IMR-90 (cell line): Measurements from ENCODE around the gene REEP2. TPM values are rescaled to one million over a fixed set of nuclear protein-coding genes. Genes with fewer than 3 reads are reported as not detected.

Experiments used
- ATAC-seq: fragments of 200-7000 bp; cut with Tn5 transposase; 2 replicates; pipeline ENCODE4 v1.9.1; 2020; ENCODE audit warnings: low read depth, mild to moderate bottlenecking, moderate library complexity
- BruUV-seq: library from RNA; stranded (reverse); fragments of 400-500 nt; replicated peaks from 2 replicates; lab custom pipeline; 2021; lab: Mats Ljungman, UMichigan
- CTCF ChIA-PET: fragments of 300-600 bp; formaldehyde crosslinking; extraction: SDS; loops from one replicate; lab custom pipeline; 2021; ENCODE audit warnings: antibody characterized with exemption; lab: Yijun Ruan, JAX
- POLR2A ChIA-PET: fragments of 300-600 bp; sonication (Branson Sonifier 250); formaldehyde crosslinking; loops from one replicate; lab custom pipeline; 2022; ENCODE audit warnings: antibody characterized with exemption; ENCODE audit not compliant: unreplicated experiment; lab: Charles Lee
- DNase-seq: peaks from one replicate; pipeline ENCODE4 v3.0.0; 2013
- H2AFZ ChIP-seq: replicated peaks from 2 replicates; pipeline ENCODE3; 2013; ENCODE audit warnings: low read length, mild to moderate bottlenecking; ENCODE audit not compliant: poor library complexity
- H2AK5ac ChIP-seq: 2 replicates; pipeline ENCODE4 v1.6.1; 2013; ENCODE audit warnings: low read depth, low read length, inconsistent platforms
- H2AK9ac ChIP-seq: replicated peaks from 2 replicates; pipeline ENCODE3; 2013; ENCODE audit warnings: mild to moderate bottlenecking, low read depth, low read length, moderate library complexity; ENCODE audit not compliant: poor library complexity
- H2BK120ac ChIP-seq: 2 replicates; pipeline ENCODE4 v1.6.1; 2013; ENCODE audit warnings: low read depth, low read length, inconsistent platforms
- H2BK15ac ChIP-seq: 3 replicates; pipeline ENCODE4 v1.6.1; 2013; ENCODE audit warnings: low read depth, low read length, inconsistent platforms
- H2BK20ac ChIP-seq: 2 replicates; pipeline ENCODE4 v1.6.1; 2013; ENCODE audit warnings: low read depth, mild to moderate bottlenecking, inconsistent platforms, low read length, moderate library complexity
- H2BK5ac ChIP-seq: 2 replicates; pipeline ENCODE4 v1.6.1; 2013; ENCODE audit warnings: mild to moderate bottlenecking, low read depth, low read length, inconsistent platforms; ENCODE audit not compliant: poor library complexity, severe bottlenecking
- H3K14ac ChIP-seq: replicated peaks from 2 replicates; pipeline ENCODE4 v1.6.1; 2013; ENCODE audit warnings: low read depth, low read length, inconsistent platforms
- H3K18ac ChIP-seq: 2 replicates; pipeline ENCODE4 v1.6.1; 2013; ENCODE audit warnings: low read depth, low read length, control low read depth
- H3K23ac ChIP-seq: 2 replicates; pipeline ENCODE4 v1.6.1; 2013; ENCODE audit warnings: low read depth, low read length, inconsistent platforms
- H3K27ac ChIP-seq: 2 replicates; pipeline ENCODE4 v1.5.1; 2013; ENCODE audit warnings: mild to moderate bottlenecking, control low read depth, low read length; ENCODE audit not compliant: insufficient read depth
- H3K27me3 ChIP-seq: 2 replicates; pipeline ENCODE4 v1.6.1; 2013; ENCODE audit warnings: low read length; ENCODE audit not compliant: control insufficient read depth, insufficient read depth
- H3K36me3 ChIP-seq: 2 replicates; pipeline ENCODE4 v1.6.1; 2013; ENCODE audit warnings: low read length, mixed read lengths; ENCODE audit not compliant: control insufficient read depth, insufficient read depth
- H3K4ac ChIP-seq: 2 replicates; pipeline ENCODE4 v1.6.1; 2013; ENCODE audit warnings: low read depth, low read length, inconsistent platforms
- H3K4me1 ChIP-seq: 2 replicates; pipeline ENCODE4 v1.6.1; 2013; ENCODE audit warnings: low read length, mixed read lengths; ENCODE audit not compliant: control insufficient read depth, insufficient read depth
- H3K4me2 ChIP-seq: 2 replicates; pipeline ENCODE4 v1.6.1; 2013; ENCODE audit warnings: low read depth, mild to moderate bottlenecking, control low read depth, low read length, moderate library complexity
- H3K4me3 ChIP-seq: 2 replicates; pipeline ENCODE4 v1.5.1; 2013; ENCODE audit warnings: low read depth, mild to moderate bottlenecking, control low read depth, low read length, moderate library complexity; ENCODE audit not compliant: insufficient read depth
- H3K56ac ChIP-seq: 2 replicates; pipeline ENCODE4 v1.6.1; 2013; ENCODE audit warnings: low read length, inconsistent platforms; ENCODE audit not compliant: insufficient read depth; ENCODE audit errors: extremely low read depth
- H3K79me1 ChIP-seq, 2 experiments: 2 replicates each; pipeline ENCODE4 v1.6.1; 2013; ENCODE audit warnings: low read length in 2 of 2, inconsistent platforms in 1 of 2, low read depth in 1 of 2
- H3K9ac ChIP-seq: 2 replicates; pipeline ENCODE4 v1.6.1; 2013; ENCODE audit warnings: low read depth, low read length, control low read depth
- H3K9me1 ChIP-seq: 2 replicates; pipeline ENCODE4 v1.6.1; 2013; ENCODE audit warnings: low read length, inconsistent platforms; ENCODE audit not compliant: insufficient read depth
- H3K9me3 ChIP-seq: 2 replicates; pipeline ENCODE4 v1.6.1; 2013; ENCODE audit warnings: low read length; ENCODE audit not compliant: control insufficient read depth, insufficient read depth
- H4K20me1 ChIP-seq: 2 replicates; pipeline ENCODE4 v1.6.1; 2013; ENCODE audit warnings: low read length, inconsistent platforms; ENCODE audit not compliant: insufficient read depth
- H4K5ac ChIP-seq: 2 replicates; pipeline ENCODE4 v1.6.1; 2013; ENCODE audit warnings: mild to moderate bottlenecking, low read depth, low read length, control low read depth
- H4K8ac ChIP-seq, 2 experiments: 2 replicates each; pipeline ENCODE4 v1.6.1; 2013; ENCODE audit warnings: low read depth in 2 of 2, low read length in 2 of 2, control low read depth in 1 of 2, inconsistent platforms in 1 of 2
- H4K91ac ChIP-seq: 2 replicates; pipeline ENCODE4 v1.6.1; 2013; ENCODE audit warnings: low read depth, low read length, inconsistent platforms; ENCODE audit not compliant: insufficient read depth
- BHLHE40 ChIP-seq: fragments of 150-350 bp; IDR thresholded peaks from 2 replicates; pipeline ENCODE4 v1.6.1; 2016; ENCODE audit warnings: mild to moderate bottlenecking, low read depth, low read length
- CEBPB ChIP-seq: IDR thresholded peaks from 2 replicates; pipeline ENCODE4 v1.6.1; 2012; ENCODE audit warnings: low read depth, low read length, improper control_type of control experiment
- CHD1 ChIP-seq: IDR thresholded peaks from 2 replicates; pipeline ENCODE4 v1.6.1; 2012; ENCODE audit warnings: low read depth, low read length, improper control_type of control experiment
- CTCF ChIP-seq: conservative IDR thresholded peaks from 2 replicates; pipeline ENCODE4 v1.5.1; 2012; ENCODE audit warnings: mild to moderate bottlenecking, low read depth, low read length, improper control_type of control experiment
- ELK1 ChIP-seq: fragments of 150-350 bp; IDR thresholded peaks from 2 replicates; pipeline ENCODE4 v1.6.1; 2016; ENCODE audit warnings: low read depth, mild to moderate bottlenecking, low read length, moderate library complexity, borderline replicate concordance
- FOS ChIP-seq: fragments of 150-350 bp; IDR thresholded peaks from 2 replicates; pipeline ENCODE4 v1.6.1; 2016; ENCODE audit warnings: low read depth, low read length
- MAFK ChIP-seq: IDR thresholded peaks from 2 replicates; pipeline ENCODE4 v1.6.1; 2012; ENCODE audit warnings: low read depth, low read length, improper control_type of control experiment
- MAZ ChIP-seq: IDR thresholded peaks from 2 replicates; pipeline ENCODE4 v1.6.1; 2012; ENCODE audit warnings: low read depth, mild to moderate bottlenecking, low read length, improper control_type of control experiment, moderate library complexity, borderline replicate concordance
- MXI1 ChIP-seq: IDR thresholded peaks from 2 replicates; pipeline ENCODE4 v1.6.1; 2012; ENCODE audit warnings: low read depth, mild to moderate bottlenecking, low read length, moderate library complexity, borderline replicate concordance
- NFE2L2 ChIP-seq: fragments of 150-350 bp; IDR thresholded peaks from 2 replicates; pipeline ENCODE4 v1.6.1; 2016; ENCODE audit warnings: low read depth, mild to moderate bottlenecking, low read length
- POLR2A ChIP-seq: IDR thresholded peaks from 2 replicates; pipeline ENCODE4 v1.6.1; 2012; ENCODE audit warnings: mild to moderate bottlenecking, low read depth, low read length
- RAD21 ChIP-seq: IDR thresholded peaks from 2 replicates; pipeline ENCODE4 v1.6.1; 2012; ENCODE audit warnings: low read length, improper control_type of control experiment
- RCOR1 ChIP-seq: IDR thresholded peaks from 2 replicates; pipeline ENCODE4 v1.6.1; 2012; ENCODE audit warnings: mild to moderate bottlenecking, low read length, improper control_type of control experiment; ENCODE audit not compliant: insufficient replicate concordance
- RFX5 ChIP-seq: IDR thresholded peaks from 2 replicates; pipeline ENCODE4 v1.8.0; 2012; ENCODE audit warnings: low read depth, mild to moderate bottlenecking, low read length, moderate library complexity
- SMC3 ChIP-seq: fragments of 150-350 bp; IDR thresholded peaks from 2 replicates; pipeline ENCODE4 v1.6.1; 2016; ENCODE audit warnings: low read depth, mild to moderate bottlenecking, antibody characterized with exemption, low read length, moderate library complexity
- USF2 ChIP-seq: fragments of 150-350 bp; IDR thresholded peaks from 2 replicates; pipeline ENCODE4 v1.6.1; 2017; ENCODE audit warnings: mild to moderate bottlenecking, antibody characterized with exemption, low read length, low read depth
- WGBS, 2 experiments: methylation state at CpG; one replicate each; pipeline versions ENCODE4 v1.1.5 to v1.1.7; 2013; ENCODE audit warnings: missing lambda C conversion rate in 2 of 2; ENCODE audit not compliant: insufficient read length in 1 of 2; ENCODE audit errors: extremely low coverage in 2 of 2; 5-methylcytosine and 5-hydroxymethylcytosine counted together
- dilution Hi-C: fragments of 300-500 bp; cut with HindIII; formaldehyde crosslinking; loops from one replicate; pipeline ENCODE4 v1.14.3; 2018; ENCODE audit warnings: low sequenced_read_pairs; ENCODE audit not compliant: unreplicated experiment
- in situ Hi-C: fragments of 300-500 bp; cut with MboI; formaldehyde crosslinking; loops from 3 replicates; pipeline ENCODE4 v1.14.3; 2019; ENCODE audit warnings: low sequenced_read_pairs, inconsistent platforms, mixed read lengths
- intact Hi-C: fragments of 100-400 bp; cut with micrococcal nuclease; formaldehyde crosslinking; loops from 2 replicates; pipeline ENCODE4 v1.10.0; 2022
- polyA plus RNA-seq, 3 experiments: library from polyadenylated mRNA; depleted of rRNA; stranded (reverse); fragments of >200 nt; gene quantifications; 2 replicates each; pipeline ENCODE4 v1.2.3, GENCODE V29; 2012; ENCODE audit warnings: low replicate concordance in 1 of 3
- total RNA-seq: library from RNA; depleted of rRNA; stranded (reverse); fragments of >200 nt; gene quantifications from 2 replicates; pipeline ENCODE4 v1.2.3, GENCODE V29; 2012

REEP2 gene
- total and polyA plus RNA-seq, 2 of the 4 experiments (the other 2 are of a cell fraction) = 12.4 to 17.0 TPM

- in situ Hi-C loops = no loop called here
- POLR2A ChIA-PET = no interaction called here
Observed at GRCh38 chr5:138453590-138453989, 14.7 kb downstream of the REEP2 start.

More at GRCh38 chr5:138453590-138453989, 14.7 kb downstream of the REEP2 start:
- no peak overlapping the region for H3K4ac ChIP-seq
- H2BK5ac ChIP-seq = no peak overlapping the region
- no peak overlapping the region for H2AK9ac ChIP-seq
- H4K91ac ChIP-seq = no peak overlapping the region
- H3K9ac ChIP-seq = no peak overlapping the region
- no peak overlapping the region for H4K5ac ChIP-seq
- H2AK5ac ChIP-seq = no peak overlapping the region
- no peak for TF ChIP-seq RAD21
- no peak for TF ChIP-seq RCOR1
- TF ChIP-seq MXI1 = no peak
- TF ChIP-seq FOS = no peak
- TF ChIP-seq MAZ = no peak
- no peak for TF ChIP-seq BHLHE40
- TF ChIP-seq NFE2L2 = no peak
- no peak for TF ChIP-seq MAFK
- TF ChIP-seq SMC3 = no peak
- TF ChIP-seq RFX5 = no peak
- no peak for TF ChIP-seq CEBPB
- TF ChIP-seq POLR2A = no peak
- no peak for TF ChIP-seq CHD1
- no peak for TF ChIP-seq USF2
- TF ChIP-seq CTCF = no peak
- no peak for TF ChIP-seq ELK1
- H3K56ac ChIP-seq = no peak overlapping the region
- no peak overlapping the region for H3K4me3 ChIP-seq
- H3K27me3 ChIP-seq = peaks cover 13% of the 10 kb centered on the region
- no peaks in the 10 kb centered on the region; the same call in 1 of the 2 replicates for H3K4me1 ChIP-seq
- no peaks in the 10 kb centered on the region for H3K9me3 ChIP-seq
- no peak overlapping the region for H3K18ac ChIP-seq
- H2BK20ac ChIP-seq = no peak overlapping the region
- DNase-seq = no peak
- H3K9me1 ChIP-seq = no peaks in the 10 kb centered on the region
- 87% methylated on average over 3 of the region's 13 CpGs; no CpG with 5 or more reads in 1 of the 2 experiments for WGBS, 2 experiments
- H4K20me1 ChIP-seq = no peaks in the 10 kb centered on the region
- no peak for ATAC-seq
- H2BK120ac ChIP-seq = no peak overlapping the region
- H3K23ac ChIP-seq = no peak overlapping the region
- H3K27ac ChIP-seq = no peak overlapping the region
- no peaks in the 10 kb centered on the region for H3K79me1 ChIP-seq
- dilution Hi-C loops (no loop called here), intact Hi-C loops (no loop called here)
- no peak overlapping the region for H3K4me2 ChIP-seq
- no peak overlapping the region for H3K14ac ChIP-seq
- no peak overlapping the region for H4K8ac ChIP-seq
- no peak overlapping the region for H2BK15ac ChIP-seq
- H2AFZ ChIP-seq = no peak overlapping the region
- H3K36me3 ChIP-seq = no peaks in the 10 kb centered on the region
- CTCF ChIA-PET = no interaction called here
- no TSS peak for BruUV-seq
